ENCODE results near the gene POLE. TPM values are rescaled to one million over a fixed set of nuclear protein-coding genes. Genes with fewer than 3 reads are reported as not detected.

Gene POLE
- total RNA-seq, 3 donors from 2014 or later = 36.5 to 51.5 (median 43.5) TPM

DNA sequence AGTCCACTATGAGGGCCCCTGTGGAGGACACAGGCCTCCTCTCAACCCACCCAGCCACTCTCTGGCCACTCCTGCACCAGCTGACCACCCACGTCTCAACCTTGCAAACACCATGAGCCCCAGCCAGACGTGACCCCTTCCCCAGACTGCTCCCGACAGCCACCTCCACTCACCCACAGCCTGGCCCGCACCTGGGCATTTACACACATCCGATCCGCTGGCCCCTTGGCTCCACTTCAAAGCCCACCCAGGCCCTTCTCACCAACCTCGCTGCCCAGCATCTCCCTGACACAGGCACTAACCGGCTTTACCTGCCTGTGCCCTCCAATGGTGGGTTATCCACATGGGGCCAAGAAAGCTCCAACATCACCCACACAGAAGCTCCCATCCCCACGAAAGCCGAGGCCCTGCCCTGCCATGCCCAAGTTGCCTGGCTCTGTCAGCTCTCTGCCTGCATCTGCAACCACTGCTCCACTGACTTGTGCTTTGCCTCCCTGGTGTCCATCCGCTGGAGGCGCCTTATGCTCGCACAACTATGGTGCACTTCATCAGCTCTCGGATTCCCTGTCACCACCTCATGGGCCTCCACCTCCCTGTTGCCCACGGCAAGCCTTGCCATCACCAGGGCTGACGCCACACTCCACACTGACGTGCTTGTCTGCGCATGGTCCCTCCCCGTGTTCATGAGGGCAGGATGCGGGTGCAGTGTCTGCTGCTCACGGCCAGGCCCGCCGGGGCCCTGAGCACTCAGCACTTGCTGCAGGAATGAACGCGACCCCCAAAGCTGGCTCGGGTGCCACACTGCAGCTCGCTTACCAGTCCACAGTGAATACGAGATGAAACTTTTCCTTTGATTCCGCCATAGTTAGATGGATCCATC, 51.8 kb downstream of the POLE start:
- TF ChIP-seq, protein P1, sequence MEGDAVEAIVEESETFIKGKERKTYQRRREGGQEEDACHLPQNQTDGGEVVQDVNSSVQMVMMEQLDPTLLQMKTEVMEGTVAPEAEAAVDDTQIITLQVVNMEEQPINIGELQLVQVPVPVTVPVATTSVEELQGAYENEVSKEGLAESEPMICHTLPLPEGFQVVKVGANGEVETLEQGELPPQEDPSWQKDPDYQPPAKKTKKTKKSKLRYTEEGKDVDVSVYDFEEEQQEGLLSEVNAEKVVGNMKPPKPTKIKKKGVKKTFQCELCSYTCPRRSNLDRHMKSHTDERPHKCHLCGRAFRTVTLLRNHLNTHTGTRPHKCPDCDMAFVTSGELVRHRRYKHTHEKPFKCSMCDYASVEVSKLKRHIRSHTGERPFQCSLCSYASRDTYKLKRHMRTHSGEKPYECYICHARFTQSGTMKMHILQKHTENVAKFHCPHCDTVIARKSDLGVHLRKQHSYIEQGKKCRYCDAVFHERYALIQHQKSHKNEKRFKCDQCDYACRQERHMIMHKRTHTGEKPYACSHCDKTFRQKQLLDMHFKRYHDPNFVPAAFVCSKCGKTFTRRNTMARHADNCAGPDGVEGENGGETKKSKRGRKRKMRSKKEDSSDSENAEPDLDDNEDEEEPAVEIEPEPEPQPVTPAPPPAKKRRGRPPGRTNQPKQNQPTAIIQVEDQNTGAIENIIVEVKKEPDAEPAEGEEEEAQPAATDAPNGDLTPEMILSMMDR (IDR thresholded peaks at IDR 0.05) = no peak
- Histone ChIP-seq H3K4me1 (no peaks in the 10 kb centered on the region), H3K9me3 (no peaks in the 10 kb centered on the region), H3K27me3 (no peaks in the 10 kb centered on the region), H3K36me3 (peaks cover 9% of the 10 kb centered on the region), H3K27ac (no peak overlapping the region), H3K4me3 (no peak overlapping the region)
- intact Hi-C loops (cut with DNase I; ENCODE audit: low total_unique reads) = no loop called here
- no peak for DNase-seq (ENCODE audit: low spot score in 2 of 2)

DNA sequence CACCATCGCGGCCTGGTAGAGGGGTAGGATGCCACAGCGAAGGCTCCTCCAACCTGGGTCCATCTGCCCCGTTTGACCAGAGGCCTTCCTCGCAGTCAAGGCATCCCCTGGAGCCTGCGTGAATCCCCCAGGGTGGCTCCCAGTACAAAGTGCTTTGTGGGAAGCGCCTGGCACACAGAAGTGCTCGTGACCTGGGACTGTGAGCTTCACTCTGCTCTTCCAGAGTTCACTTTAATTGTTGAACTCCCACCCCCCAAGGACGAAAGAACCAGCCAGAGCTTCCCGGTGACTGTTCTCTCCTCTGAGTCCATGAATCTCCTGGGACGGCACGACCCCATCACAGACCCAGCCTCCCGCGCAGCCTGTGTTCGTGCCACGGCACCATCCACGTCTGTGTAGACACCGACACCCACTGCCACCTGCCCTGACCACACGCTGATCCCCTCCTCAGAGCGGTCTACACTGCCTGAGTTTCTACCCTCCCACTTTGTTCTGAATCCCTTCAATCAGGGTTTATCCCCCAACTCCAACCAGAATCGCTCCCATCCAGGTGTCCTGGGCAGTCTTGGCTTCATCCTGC, 52.6 kb downstream of the POLE start:
- TF ChIP-seq, protein P1 (IDR thresholded peaks at IDR 0.05) = no peak
- peaks cover 16% of the 10 kb centered on the region for H3K36me3 ChIP-seq
- H3K4me3 ChIP-seq = no peak overlapping the region
- no peak for DNase-seq (ENCODE audit: low spot score in 2 of 2)
- H3K27me3 ChIP-seq = no peaks in the 10 kb centered on the region
- H3K9me3 ChIP-seq = no peaks in the 10 kb centered on the region
- H3K27ac ChIP-seq = no peak overlapping the region
- intact Hi-C loops (cut with DNase I; ENCODE audit: low total_unique reads) = no loop called here
- no peaks in the 10 kb centered on the region for H3K4me1 ChIP-seq

DNA sequence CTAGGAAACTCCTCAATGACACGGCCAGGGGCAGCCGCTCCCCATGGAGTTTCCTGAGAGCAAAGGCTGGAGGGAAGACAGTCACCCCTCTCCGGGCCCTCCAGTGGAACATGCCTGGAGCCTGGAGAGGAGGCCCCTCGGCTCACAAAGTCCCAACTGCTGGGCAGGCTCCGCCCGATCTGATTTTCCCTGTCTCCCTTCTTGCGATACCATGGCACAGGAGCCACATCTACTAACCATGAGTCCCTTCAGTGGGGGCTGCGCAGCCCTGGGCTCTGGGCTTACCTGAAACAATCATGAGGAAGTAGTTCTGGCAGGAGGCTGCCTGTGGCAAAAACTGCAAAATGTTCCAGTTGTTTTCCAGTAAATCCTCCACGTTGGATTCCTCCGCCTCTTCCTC, 53.2 kb downstream of the POLE start:
- peaks cover 18% of the 10 kb centered on the region for H3K36me3 ChIP-seq
- TF ChIP-seq POLR2AphosphoS5 (IDR thresholded peaks at IDR 0.05) (no peak), POLR2A (IDR thresholded peaks at IDR 0.05) (no peak)
- TF ChIP-seq, protein P1 (IDR thresholded peaks at IDR 0.05) = no peak
- no peaks in the 10 kb centered on the region for H3K27me3 ChIP-seq
- DNase-seq (ENCODE audit: low spot score in 2 of 2) = no peak
- no peak overlapping the region for H3K27ac ChIP-seq
- intact Hi-C loops (cut with DNase I; ENCODE audit: low total_unique reads) = no loop called here
- H3K4me3 ChIP-seq = no peak overlapping the region
- H3K9me3 ChIP-seq = no peaks in the 10 kb centered on the region
- no peaks in the 10 kb centered on the region for H3K4me1 ChIP-seq

DNA sequence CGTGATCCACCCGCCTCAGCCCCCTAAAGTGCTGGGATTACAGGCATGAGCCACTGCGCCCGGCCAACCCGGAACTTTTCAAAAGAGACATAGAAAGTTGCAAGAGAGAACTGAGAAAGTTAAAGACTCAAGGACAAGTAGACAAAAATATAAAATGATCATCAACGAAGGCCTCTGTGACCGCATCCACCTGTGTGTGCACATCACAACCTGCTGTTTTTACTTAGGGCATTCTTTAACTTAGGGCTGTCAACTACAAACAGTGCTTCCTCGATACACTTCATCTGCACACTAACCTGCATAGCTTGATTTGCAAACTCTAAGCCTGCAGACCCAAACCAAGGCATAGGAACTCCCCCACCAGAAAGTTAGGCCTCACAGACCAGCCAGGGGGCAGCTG, 53.7 kb downstream of the POLE start:
- Histone ChIP-seq H3K4me3 (no peak overlapping the region), H3K27ac (no peak overlapping the region), H3K27me3 (no peaks in the 10 kb centered on the region), H3K4me1 (no peaks in the 10 kb centered on the region), H3K36me3 (peaks cover 15% of the 10 kb centered on the region), H3K9me3 (no peaks in the 10 kb centered on the region)
- DNase-seq (ENCODE audit: low spot score in 2 of 2) = no peak
- TF ChIP-seq, protein P1 (IDR thresholded peaks at IDR 0.05) = no peak
- TF ChIP-seq POLR2AphosphoS5 (IDR thresholded peaks at IDR 0.05) = no peak
- TF ChIP-seq POLR2A (IDR thresholded peaks at IDR 0.05) = no peak
- intact Hi-C loops (cut with DNase I; ENCODE audit: low total_unique reads) = no loop called here

DNA sequence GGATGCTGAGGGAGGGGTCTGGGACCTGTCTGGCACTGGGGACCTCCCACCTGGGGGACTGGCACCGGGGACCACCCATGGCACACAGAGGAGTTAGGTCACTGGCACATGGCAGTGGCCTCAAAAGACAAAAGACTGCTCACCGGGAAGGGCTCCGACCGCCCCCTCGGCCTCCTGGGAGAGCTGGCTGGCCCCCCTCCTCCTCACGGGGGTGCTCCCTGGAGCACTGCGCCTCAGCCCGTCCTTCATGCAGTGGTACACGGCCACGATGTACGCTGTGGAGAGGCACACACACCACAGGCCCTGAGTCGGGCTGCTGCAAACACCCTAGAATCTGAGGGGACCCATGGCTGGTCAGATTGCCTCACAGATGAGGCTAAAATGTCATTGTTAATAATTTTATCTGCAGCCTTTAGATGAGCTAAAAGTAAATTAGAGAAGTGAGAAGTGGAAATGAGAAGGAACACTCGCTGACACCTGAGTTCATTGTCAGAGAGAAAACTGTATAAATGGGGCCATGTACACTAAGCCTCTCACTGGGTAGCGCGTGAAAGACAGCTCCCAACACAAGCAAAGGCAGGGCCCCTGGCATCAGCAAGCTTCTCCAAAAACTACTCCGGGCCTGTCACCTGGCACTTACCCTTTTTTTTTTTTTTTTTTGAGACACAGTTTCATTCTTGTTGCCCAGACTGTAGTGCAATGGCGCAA, 54.5 kb downstream of the POLE start:
- Histone ChIP-seq H3K27ac (no peak overlapping the region), H3K4me1 (no peaks in the 10 kb centered on the region), H3K27me3 (no peaks in the 10 kb centered on the region), H3K36me3 (peaks cover 13% of the 10 kb centered on the region), H3K4me3 (no peak overlapping the region), H3K9me3 (no peaks in the 10 kb centered on the region)
- intact Hi-C loops (cut with DNase I; ENCODE audit: low total_unique reads) = no loop called here
- no peak for DNase-seq (ENCODE audit: low spot score in 2 of 2)
- TF ChIP-seq, protein P1 (IDR thresholded peaks at IDR 0.05) = no peak
- no peak for TF ChIP-seq POLR2A (IDR thresholded peaks at IDR 0.05)
- TF ChIP-seq POLR2AphosphoS5 (IDR thresholded peaks at IDR 0.05) = no peak

Measured in breast epithelium (tissue), 4 donors.